GM21367 (cell line): ENCODE results near the gene MCRIP2.

Experiments used
- ATAC-seq: cut with Tn5 transposase; IDR thresholded peaks from one replicate; pipeline ENCODE4 v1.9.1; 2021; ENCODE audit not compliant: unreplicated experiment

MCRIP2 gene

DNA sequence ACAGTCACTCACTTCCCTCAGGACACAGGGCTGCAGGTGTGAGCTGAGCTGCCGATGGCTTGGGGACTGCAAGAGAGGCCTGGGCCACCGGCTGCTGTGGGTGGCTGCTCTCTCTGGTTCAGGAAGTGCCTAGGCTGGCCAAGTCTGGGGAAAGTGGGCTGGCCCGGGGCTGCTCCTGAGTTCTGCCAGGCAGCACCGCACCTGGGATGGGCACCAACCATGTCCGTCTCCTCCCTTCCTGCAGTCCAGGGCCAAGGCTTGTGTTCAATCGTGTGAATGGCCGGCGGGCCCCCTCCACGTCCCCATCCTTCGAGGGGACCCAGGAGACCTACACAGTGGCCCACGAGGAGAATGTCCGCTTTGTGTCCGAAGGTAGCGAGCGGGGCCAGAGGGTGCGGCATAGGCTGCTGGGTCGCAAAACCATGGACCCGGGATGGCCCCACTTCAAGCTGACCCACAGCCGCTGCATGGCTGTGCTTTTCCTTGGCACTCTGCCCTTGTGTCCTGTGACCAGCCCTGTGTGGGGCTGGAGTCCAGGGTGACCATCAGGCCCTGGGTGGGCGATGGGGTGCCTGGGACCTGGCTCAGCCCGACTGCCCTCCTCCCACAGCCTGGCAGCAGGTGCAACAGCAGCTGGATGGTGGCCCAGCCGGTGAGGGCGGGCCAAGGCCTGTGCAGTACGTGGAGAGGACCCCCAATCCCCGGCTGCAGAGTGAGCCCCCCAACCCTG lies 5.7 kb downstream of the MCRIP2 start:
- no peak for ATAC-seq

- no peak for ATAC-seq
These were observed 6.6 kb downstream of the MCRIP2 start for GRCh38 chr16:648071-648780.

- peak; percentile 63 for ATAC-seq
These were observed 7.4 kb downstream of the MCRIP2 start, which contains the start of gene WDR90 for GRCh38 chr16:648781-649589. WDR90 (plus strand) TSS chr16:649365; CDS start chr16:649417, 52 bp downstream.

- no peak for ATAC-seq
These were observed 8.0 kb downstream of the MCRIP2 start for GRCh38 chr16:649631-650030.

GRCh38 chr16:651844-652243 lies 10.2 kb downstream of the MCRIP2 start:
- ATAC-seq = no peak

DNA sequence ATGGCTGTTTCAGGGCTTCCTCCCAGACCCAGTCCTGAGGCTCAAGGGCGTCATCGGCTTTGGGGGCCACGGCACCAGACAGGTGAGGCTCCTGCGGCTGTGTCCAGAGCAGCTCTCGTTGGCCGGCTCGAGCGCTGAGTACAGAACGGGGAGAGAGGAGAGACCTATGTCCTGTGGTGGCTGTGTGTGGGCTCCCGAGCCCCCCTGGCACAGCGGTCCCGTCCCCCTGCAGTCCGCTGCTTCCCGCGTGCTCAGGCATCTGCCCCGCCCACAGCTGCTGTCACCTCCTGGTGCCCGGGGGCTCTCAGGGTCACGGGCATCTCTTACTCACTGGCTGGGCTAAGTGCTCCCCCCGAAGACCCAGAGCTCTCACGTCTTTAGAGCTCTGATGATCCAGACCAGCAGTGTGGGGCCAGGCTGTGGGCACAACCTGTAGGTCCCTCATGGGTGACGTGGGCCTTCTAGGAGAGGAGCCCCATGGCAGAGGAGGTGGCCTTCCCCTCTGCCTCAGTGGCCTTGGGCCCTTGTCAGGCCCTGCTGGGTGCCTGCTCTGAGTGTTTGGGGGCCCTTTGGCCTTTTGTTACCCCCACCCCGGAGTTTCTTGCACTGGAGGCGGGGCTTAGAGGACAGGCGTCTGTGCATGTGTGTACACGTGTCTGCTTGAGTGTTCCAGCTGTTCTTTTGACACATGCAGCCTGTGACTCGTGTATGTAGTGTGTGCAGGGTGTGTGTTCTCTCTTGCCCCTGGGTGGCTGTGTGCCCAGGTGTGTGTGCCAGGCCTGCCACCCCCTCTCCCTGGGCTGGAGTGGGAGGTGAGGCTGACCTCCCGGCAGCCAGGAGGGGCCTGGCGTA lies 11.1 kb downstream of the MCRIP2 start:
- ATAC-seq = no peak

DNA sequence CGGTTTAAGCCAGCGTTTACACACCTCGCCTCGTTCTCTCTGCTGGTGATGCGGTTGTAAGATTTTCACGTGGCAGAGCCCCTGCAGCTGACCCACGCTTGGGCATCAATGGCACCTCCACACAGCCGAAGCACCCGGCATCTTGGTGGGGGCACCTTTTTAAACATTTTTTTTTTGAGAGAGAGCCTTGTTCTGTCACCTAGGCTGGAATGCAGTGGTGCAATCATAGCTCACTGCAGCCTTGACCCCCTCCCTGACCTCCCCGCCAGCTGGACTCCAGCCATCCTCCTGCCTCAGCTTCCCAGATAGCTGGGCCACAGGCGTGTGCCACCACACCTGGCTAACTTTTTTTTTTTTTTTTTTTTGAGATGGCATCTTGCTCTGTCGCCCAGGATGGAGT lies 12.4 kb downstream of the MCRIP2 start:
- no peak for ATAC-seq

DNA sequence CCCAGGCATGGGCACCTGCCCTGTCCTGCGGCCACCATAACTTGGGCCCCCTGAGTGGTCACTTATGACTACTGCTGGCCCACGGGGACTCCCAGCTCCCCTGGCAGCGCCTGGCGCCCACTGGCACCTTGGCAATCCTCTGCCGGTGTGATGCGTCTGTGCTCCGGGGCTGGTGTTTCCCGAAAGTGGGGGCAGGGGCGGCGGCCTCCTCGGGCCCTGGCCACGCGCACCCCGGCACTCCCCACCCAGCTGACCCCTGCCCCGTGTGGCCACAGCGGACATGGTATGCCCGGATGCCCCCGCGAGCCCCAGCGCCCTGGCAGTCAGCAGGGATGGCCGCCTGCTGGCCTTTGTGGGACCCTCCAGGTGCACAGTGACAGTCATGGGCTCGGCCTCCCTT lies 15.9 kb downstream of the MCRIP2 start:
- ATAC-seq = no peak

DNA sequence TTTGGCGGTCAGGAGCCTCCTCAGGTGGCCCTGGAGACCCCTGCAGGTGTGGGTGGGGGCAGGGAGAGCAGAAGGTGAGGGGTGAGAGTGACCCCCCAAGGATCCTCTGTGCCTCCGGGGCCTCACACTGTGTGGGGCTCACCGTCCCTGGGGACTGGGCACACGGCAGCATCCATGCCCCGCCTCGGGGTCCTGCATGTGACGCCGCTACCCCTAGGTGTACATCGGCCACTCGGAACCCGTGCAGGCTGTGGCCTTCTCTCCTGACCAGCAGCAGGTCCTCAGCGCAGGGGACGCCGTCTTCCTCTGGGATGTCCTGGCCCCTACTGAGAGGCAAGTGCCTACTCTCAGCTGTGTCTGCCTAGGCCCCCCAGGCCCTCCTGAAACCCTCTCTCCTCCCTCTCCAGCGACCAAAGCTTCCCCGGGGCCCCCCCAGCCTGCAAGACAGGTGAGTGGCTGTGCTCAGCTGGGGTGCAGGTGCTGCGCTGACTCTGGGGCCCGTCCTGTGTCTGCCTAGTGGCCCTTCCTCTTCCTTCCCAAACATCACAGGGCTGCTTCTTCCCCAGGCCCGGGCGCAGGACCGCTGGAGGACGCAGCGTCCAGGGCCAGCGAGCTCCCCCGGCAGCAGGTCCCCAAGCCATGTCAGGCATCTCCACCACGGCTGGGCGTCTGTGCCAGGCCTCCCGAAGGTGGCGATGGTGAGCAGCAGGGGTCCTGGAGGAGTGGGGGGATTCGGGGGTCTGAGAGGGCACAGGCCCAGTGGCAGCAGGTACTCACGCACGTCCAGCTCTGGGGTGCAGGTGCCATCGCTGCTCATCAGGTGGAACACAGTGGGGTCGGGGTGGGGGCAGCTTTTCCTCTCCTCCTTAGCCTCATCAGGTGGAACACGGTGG lies 17.3 kb downstream of the MCRIP2 start:
- no peak for ATAC-seq

DNA sequence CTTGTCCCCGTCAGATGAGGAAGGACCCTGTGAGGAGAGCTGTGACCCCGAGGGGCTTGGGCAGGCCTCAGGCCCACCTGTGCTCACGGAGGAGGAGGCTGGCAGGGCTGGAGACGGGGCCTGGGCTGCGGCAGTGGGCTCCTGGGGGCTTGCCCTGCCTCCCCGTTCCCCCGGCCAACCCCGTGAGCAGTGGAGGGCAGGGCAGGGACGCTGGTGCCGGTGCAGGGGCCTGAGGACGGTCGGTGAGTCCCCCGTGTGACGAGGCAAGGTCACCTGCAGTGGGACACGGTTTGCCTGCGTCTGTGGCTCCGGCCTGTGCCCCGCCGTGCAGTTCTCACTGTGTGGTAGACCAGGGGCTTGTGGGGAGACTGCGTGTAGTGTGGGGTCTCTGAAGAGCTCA lies 18.0 kb downstream of the MCRIP2 start:
- ATAC-seq = no peak

DNA sequence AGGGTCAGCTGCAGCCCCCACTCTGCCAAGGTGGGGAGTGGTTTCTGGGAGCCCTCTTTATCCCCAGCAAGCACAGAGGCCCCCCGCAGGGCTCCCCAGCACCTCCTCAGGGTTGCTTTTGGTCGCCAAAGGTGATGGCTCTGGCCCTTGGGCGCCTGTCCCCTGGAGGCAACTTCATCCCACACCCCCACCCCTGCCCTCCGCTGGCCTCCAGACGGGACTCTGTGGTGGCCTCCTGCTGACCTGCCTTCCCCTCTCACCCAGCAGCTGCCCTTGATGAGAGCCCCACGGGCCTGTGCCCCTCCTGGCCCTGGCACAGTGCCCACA lies 18.5 kb downstream of the MCRIP2 start:
- ATAC-seq = no peak

GRCh38 chr16:660459-661183 lies 19.0 kb downstream of the MCRIP2 start:
- ATAC-seq = no peak

DNA sequence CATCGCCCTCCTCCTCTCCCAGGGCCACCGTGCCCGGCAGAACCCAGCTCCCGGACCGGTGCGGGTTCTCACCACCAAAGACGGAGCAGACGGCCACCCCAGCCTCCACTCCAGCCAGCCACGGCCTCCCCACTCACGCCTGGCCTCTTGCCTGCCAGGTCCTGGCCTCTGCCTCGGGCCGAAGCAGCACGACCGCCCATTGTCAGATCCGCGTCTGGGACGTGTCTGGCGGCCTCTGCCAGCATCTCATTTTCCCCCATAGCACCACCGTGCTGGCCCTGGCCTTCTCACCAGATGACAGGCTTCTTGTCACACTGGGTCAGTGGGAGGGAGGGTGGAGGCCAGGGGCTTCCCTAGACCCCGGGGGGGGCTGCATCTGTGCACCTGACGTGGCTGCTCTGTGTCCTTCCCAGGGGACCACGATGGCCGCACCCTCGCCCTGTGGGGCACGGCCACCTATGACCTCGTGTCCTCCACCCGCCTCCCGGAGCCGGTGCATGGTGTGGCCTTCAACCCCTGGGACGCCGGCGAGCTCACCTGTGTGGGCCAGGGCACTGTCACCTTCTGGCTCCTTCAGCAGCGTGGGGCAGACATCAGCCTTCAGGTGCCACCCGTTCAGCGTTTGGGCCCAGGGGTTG lies 19.7 kb downstream of the MCRIP2 start:
- ATAC-seq = no peak

GRCh38 chr16:662095-662494 lies 20.5 kb downstream of the MCRIP2 start:
- no peak for ATAC-seq

DNA sequence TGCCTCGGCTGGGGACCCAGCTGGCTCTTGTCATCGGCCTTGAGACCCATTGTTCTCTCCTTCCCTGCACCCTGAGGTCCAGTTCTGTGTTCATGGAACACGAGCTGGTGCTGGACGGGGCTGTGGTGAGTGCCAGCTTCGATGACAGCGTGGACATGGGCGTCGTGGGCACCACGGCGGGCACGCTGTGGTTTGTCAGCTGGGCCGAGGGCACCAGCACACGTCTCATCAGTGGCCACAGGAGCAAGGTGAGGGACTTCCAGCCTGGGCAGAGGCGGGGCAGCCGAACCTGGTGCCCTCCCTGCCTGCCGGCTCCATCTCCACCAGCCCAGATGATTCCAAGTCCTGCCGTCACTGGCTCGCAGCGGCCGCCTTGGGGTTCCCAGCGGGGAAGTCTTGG lies 21.0 kb downstream of the MCRIP2 start:
- no peak for ATAC-seq

DNA sequence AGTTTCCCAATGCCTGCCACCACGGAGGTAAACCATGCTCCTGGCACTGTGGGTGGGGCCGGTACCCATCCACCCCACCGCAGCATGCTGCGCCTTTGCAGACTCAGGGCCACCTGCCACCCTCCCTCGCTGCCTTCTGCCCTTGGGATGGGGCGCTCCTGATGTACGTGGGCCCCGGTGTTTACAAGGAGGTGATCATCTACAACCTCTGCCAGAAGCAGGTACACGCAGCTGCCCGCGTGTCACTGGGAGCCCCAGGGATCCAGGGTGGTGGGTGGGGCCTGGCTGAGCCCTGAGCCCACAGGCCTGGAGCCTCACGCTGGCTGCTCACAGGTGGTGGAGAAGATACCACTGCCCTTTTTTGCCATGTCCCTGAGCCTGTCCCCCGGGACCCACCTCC lies 24.9 kb downstream of the MCRIP2 start:
- no peak for ATAC-seq

DNA sequence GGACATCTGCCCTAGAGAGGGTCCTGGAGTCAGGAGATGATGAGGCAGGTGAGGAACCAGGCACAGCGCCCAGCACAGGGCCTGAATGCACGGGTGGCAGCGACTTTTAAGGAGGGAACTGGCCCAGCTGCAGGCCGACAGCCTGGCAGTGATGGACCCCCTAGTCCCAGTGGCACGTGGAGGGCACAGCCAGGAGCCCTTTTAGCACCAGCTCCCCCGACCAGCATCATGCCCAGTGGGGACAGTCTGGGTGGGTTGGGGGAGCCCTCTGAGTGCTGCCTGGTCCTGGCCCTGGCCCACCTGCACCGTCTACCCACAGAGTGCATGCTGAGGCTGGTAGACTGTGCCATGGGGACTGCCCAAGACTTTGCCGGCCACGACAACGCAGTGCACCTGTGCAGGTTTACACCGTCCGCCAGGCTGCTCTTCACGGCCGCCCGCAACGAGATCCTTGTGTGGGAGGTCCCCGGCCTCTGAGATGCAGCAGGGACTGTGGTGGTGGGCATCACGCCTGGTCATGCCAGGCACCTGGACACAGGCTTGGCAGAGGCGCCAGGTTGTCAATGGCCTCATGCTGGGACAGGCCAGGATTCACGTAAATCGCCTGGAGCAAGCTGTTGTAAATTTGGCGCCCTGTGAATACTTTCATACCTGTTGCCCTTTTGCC lies 25.6 kb downstream of the MCRIP2 start:
- no peak for ATAC-seq

DNA sequence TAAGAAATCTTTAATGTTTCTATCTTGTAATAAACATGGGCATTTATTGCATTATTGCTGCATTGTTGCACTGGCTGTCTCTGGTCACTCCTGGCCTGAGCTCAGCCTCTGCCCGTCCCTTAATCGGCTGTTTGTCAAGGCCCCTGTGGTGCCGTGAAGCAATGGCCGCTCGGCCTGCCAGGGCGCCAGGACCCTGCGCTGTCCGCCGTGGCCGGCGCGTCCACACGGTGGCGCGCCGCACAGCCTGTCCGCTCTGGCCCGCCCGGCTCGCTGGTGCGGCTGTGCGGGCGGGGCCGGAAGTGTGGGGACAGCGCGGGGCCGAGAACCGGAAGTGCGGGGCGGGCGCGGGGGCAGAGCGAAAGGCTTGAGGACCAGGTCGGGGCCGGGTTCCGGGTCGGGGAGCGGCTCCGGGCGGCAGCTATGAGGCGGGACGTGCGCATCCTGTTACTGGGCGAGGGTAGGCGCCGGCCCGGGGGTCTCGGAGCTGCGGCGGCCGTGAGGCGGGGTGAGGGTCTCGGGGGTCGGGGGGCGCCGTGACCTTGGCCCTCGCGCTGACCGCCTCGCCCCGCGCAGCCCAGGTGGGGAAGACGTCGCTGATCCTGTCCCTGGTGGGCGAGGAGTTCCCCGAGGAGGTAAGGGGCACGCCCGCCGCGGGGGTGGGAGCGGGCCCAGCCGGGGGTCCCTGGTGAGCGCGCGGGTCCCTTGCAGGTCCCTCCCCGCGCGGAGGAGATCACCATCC lies 26.3 kb downstream of the MCRIP2 start, which contains the start of gene RHOT2:
RHOT2 (plus strand) TSS at position 353 of the 739 bp plus-strand sequence; CDS start at position 421, 68 bp downstream.
- peak; percentile 63 for ATAC-seq
